H9 (cell line): ENCODE measurements around the gene OR52E1. TPM values are rescaled to one million over a fixed set of nuclear protein-coding genes. Genes with fewer than 3 reads are reported as not detected.

Source experiments
- DNase-seq: peaks from one replicate; pipeline ENCODE4 v3.0.0-alpha.2; 2017
- H2AFZ ChIP-seq: one replicate; pipeline ENCODE4 v1.6.1; 2013; ENCODE audit warnings: mild to moderate bottlenecking, low read length, control low read depth, moderate library complexity
- H2AK5ac ChIP-seq: 2 replicates; pipeline ENCODE4 v1.6.1; 2013; ENCODE audit warnings: low read length, control low read depth, mixed read lengths; ENCODE audit not compliant: insufficient read length
- H2BK120ac ChIP-seq: one replicate; pipeline ENCODE4 v1.6.1; 2013; ENCODE audit warnings: low read depth, mild to moderate bottlenecking, low read length, control low read depth, inconsistent platforms; ENCODE audit not compliant: poor library complexity, severe bottlenecking
- H2BK12ac ChIP-seq: 2 replicates; pipeline ENCODE4 v1.6.1; 2013; ENCODE audit warnings: low read length, control low read depth, mixed read lengths, low read depth; ENCODE audit not compliant: insufficient read length
- H2BK15ac ChIP-seq: 2 replicates; pipeline ENCODE4 v1.6.1; 2013; ENCODE audit warnings: low read depth, low read length, control low read depth
- H2BK20ac ChIP-seq: one replicate; pipeline ENCODE4 v1.6.1; 2013; ENCODE audit warnings: low read depth, mild to moderate bottlenecking, low read length, control low read depth, inconsistent platforms; ENCODE audit not compliant: poor library complexity, severe bottlenecking
- H2BK5ac ChIP-seq: 2 replicates; pipeline ENCODE4 v1.6.1; 2013; ENCODE audit warnings: low read length, control low read depth, mixed read lengths; ENCODE audit not compliant: insufficient read length
- H3K14ac ChIP-seq: 2 replicates; pipeline ENCODE4 v1.6.1; 2013; ENCODE audit warnings: low read length, control low read depth; ENCODE audit not compliant: insufficient read depth
- H3K18ac ChIP-seq: 2 replicates; pipeline ENCODE4 v1.6.1; 2013; ENCODE audit warnings: low read depth, mild to moderate bottlenecking, mixed read lengths, low read length, control low read depth; ENCODE audit not compliant: insufficient read length
- H3K23ac ChIP-seq: 2 replicates; pipeline ENCODE4 v1.6.1; 2013; ENCODE audit warnings: low read length, control low read depth, mixed read lengths, low read depth; ENCODE audit not compliant: insufficient read length
- H3K23me2 ChIP-seq: 2 replicates; pipeline ENCODE4 v1.6.1; 2013; ENCODE audit warnings: low read depth, mild to moderate bottlenecking, mixed read lengths, low read length, control low read depth; ENCODE audit not compliant: insufficient read length, poor library complexity, severe bottlenecking
- H3K27ac ChIP-seq: 2 replicates; pipeline ENCODE4 v1.5.1; 2013; ENCODE audit warnings: low read length, control low read depth, mixed read lengths, low read depth; ENCODE audit not compliant: insufficient read length
- H3K27me3 ChIP-seq: 2 replicates; pipeline ENCODE4 v1.6.1; 2013; ENCODE audit warnings: low read length, control low read depth, inconsistent platforms; ENCODE audit not compliant: insufficient read depth
- H3K4ac ChIP-seq: 2 replicates; pipeline ENCODE4 v1.6.1; 2013; ENCODE audit warnings: low read depth, mild to moderate bottlenecking, control low read depth, inconsistent platforms, low read length, moderate library complexity
- H3K4me1 ChIP-seq: 2 replicates; pipeline ENCODE4 v1.6.1; 2013; ENCODE audit warnings: low read length, control low read depth, inconsistent platforms; ENCODE audit not compliant: insufficient read depth
- H3K4me2 ChIP-seq: 2 replicates; pipeline ENCODE4 v1.6.1; 2013; ENCODE audit warnings: low read length, control low read depth, mixed read lengths; ENCODE audit not compliant: insufficient read length, insufficient read depth
- H3K56ac ChIP-seq: 2 replicates; pipeline ENCODE4 v1.6.1; 2013; ENCODE audit warnings: low read depth, mild to moderate bottlenecking, mixed read lengths, low read length, control low read depth; ENCODE audit not compliant: insufficient read length
- H3K79me1 ChIP-seq: 2 replicates; pipeline ENCODE4 v1.6.1; 2013; ENCODE audit warnings: low read depth, mild to moderate bottlenecking, moderate library complexity, low read length, control low read depth, inconsistent platforms; ENCODE audit not compliant: insufficient read depth, poor library complexity, severe bottlenecking
- H3K79me2 ChIP-seq: 2 replicates; pipeline ENCODE4 v1.6.1; 2013; ENCODE audit warnings: low read length, control low read depth, inconsistent platforms; ENCODE audit not compliant: insufficient read depth
- H3K9ac ChIP-seq: 2 replicates; pipeline ENCODE4 v1.6.1; 2013; ENCODE audit warnings: low read length, control low read depth, mixed read lengths; ENCODE audit not compliant: insufficient read length; ENCODE audit errors: extremely low read depth
- H3K9me3 ChIP-seq: one replicate; pipeline ENCODE4 v1.6.1; 2013; ENCODE audit warnings: low read depth, low read length, inconsistent platforms; ENCODE audit not compliant: control insufficient read depth
- H3T11ph ChIP-seq: one replicate; pipeline ENCODE4 v1.6.1; 2013; ENCODE audit warnings: mild to moderate bottlenecking, low read length, control low read depth, inconsistent platforms
- H4K20me1 ChIP-seq: one replicate; pipeline ENCODE4 v1.6.1; 2013; ENCODE audit not compliant: control insufficient read depth, insufficient read length, insufficient read depth
- H4K5ac ChIP-seq: 2 replicates; pipeline ENCODE4 v1.6.1; 2013; ENCODE audit warnings: low read depth, mild to moderate bottlenecking, mixed read lengths, low read length, control low read depth; ENCODE audit not compliant: insufficient read length
- H4K8ac ChIP-seq: replicated peaks from 2 replicates; pipeline ENCODE4 v1.6.1; 2013; ENCODE audit warnings: low read length, control low read depth, mixed read lengths, low read depth; ENCODE audit not compliant: insufficient read length
- H4K91ac ChIP-seq: 2 replicates; pipeline ENCODE4 v1.6.1; 2013; ENCODE audit warnings: low read depth, mild to moderate bottlenecking, moderate library complexity, mixed read lengths, low read length, control low read depth; ENCODE audit not compliant: insufficient read length
- H3K27ac Mint-ChIP-seq, 3 experiments: 2 replicates in 2 of 3; 3 replicates in 1 of 3; pipeline ENCODE4 v1.8.0; 2020 to 2021; ENCODE audit warnings: mixed read lengths in 3 of 3, mild to moderate bottlenecking in 1 of 3, moderate library complexity in 1 of 3
- H3K27me3 Mint-ChIP-seq: 2 replicates; pipeline ENCODE4 v1.8.0; 2021; ENCODE audit warnings: low read depth, mild to moderate bottlenecking, moderate library complexity, mixed read lengths
- H3K36me3 Mint-ChIP-seq, 3 experiments: 2 replicates in 2 of 3; 3 replicates in 1 of 3; pipeline ENCODE4 v1.8.0; 2020 to 2021; ENCODE audit warnings: low read depth in 3 of 3, mixed read lengths in 3 of 3; ENCODE audit not compliant: insufficient read depth in 1 of 3
- H3K4me1 Mint-ChIP-seq, 2 experiments: 2 replicates each; pipeline ENCODE4 v1.8.0; 2020; ENCODE audit warnings: mixed read lengths in 2 of 2
- H3K4me3 Mint-ChIP-seq, 2 experiments: 2 replicates in 1 of 2; 3 replicates in 1 of 2; pipeline ENCODE4 v1.8.0; 2020 to 2021; ENCODE audit warnings: mild to moderate bottlenecking in 2 of 2, mixed read lengths in 2 of 2, moderate library complexity in 1 of 2
- H3K9me3 Mint-ChIP-seq, 2 experiments: 2 replicates in 1 of 2; 3 replicates in 1 of 2; pipeline ENCODE4 v1.8.0; 2020; ENCODE audit warnings: mild to moderate bottlenecking in 2 of 2, mixed read lengths in 2 of 2, moderate library complexity in 1 of 2
- CTCF ChIP-seq: fragments of 200-600 bp; sonication (generic); conservative IDR thresholded peaks from 3 replicates; pipeline ENCODE4 v1.8.0; 2021; ENCODE audit warnings: antibody characterized with exemption, mild to moderate bottlenecking
- total RNA-seq: library from RNA; stranded (reverse); gene quantifications from 2 replicates; pipeline ENCODE4 v1.2.1, GENCODE V29; 2021

Gene OR52E1
- total RNA-seq, 1 experiment from 2014 or later, result not detected

- Histone ChIP-seq H3K4ac (no peak overlapping the region), H3K56ac (no peak overlapping the region), H3K23me2 (no peaks in the 10 kb centered on the region), H4K5ac (no peak overlapping the region), H2AFZ (no peak overlapping the region), H2BK5ac (no peak overlapping the region), H4K91ac (no peak overlapping the region), H2BK120ac (no peak overlapping the region), H3K27ac (no peak overlapping the region), H3K4me1 (no peaks in the 10 kb centered on the region), H4K8ac (no peak overlapping the region), H2BK12ac (no peak overlapping the region), H2AK5ac (no peak overlapping the region), H3K14ac (no peak overlapping the region), H3K9me3 (no peaks in the 10 kb centered on the region), H3K27me3 (no peaks in the 10 kb centered on the region), H3K18ac (no peak overlapping the region), H2BK20ac (no peak overlapping the region), H3K4me2 (no peak overlapping the region), H3K79me2 (no peaks in the 10 kb centered on the region), H3K79me1 (no peaks in the 10 kb centered on the region), H3T11ph (no peak overlapping the region), H4K20me1 (no peaks in the 10 kb centered on the region), H2BK15ac (no peak overlapping the region), H3K23ac (no peak overlapping the region), H3K9ac (no peak overlapping the region)
- Mint-ChIP-seq H3K27me3 (no peaks in the 10 kb centered on the region), H3K36me3 (no peaks in the 10 kb centered on the region), H3K4me1 (peaks cover 2 to 7% of the 10 kb centered on the region in 2 experiments; a peak in 3 of 4 replicates), H3K4me3 (no peak overlapping the region), H3K27ac (no peak overlapping the region), H3K9me3 (no peaks in the 10 kb centered on the region)
- DNase-seq, result no peak
- TF ChIP-seq CTCF, result no peak
Observed at GRCh38 chr11:5088556-5088955, 19.2 kb downstream of the OR52E1 start.
